Gastroesophageal sphincter (tissue), 3 donors: ENCODE results near the gene R3HCC1L.

ENCODE experiments used
- CTCF ChIP-seq, 4 experiments: fragments of 200-600 bp in 2 of 4; fragments of 450-650 bp in 2 of 4; sonication (generic) in 1 of 4; IDR thresholded peaks; one replicate each; pipeline ENCODE4 v1.5.1; 2017 to 2019; ENCODE audit warnings: antibody characterized with exemption in 4 of 4, mild to moderate bottlenecking in 2 of 4, moderate library complexity in 2 of 4
- EP300 ChIP-seq: sonication (generic); formaldehyde crosslinking; IDR thresholded peaks from one replicate; pipeline ENCODE4 v1.6.1; 2017; ENCODE audit warnings: antibody characterized with exemption, mild to moderate bottlenecking
- POLR2A ChIP-seq, 2 donors: fragments of 450-650 bp; IDR thresholded peaks; one replicate each; pipeline ENCODE4 v1.6.1; 2017; ENCODE audit warnings: antibody characterized with exemption in 2 of 2, mild to moderate bottlenecking in 2 of 2, moderate library complexity in 1 of 2
- POLR2AphosphoS5 ChIP-seq: sonication (generic); formaldehyde crosslinking; IDR thresholded peaks from one replicate; pipeline ENCODE4 v1.6.1; 2017; ENCODE audit warnings: antibody characterized with exemption

- no peak for TF ChIP-seq EP300
- TF ChIP-seq POLR2A (IDR thresholded peaks at IDR 0.05): no peak
- TF ChIP-seq CTCF (IDR thresholded peaks at IDR 0.05): no peak
- no peak for TF ChIP-seq POLR2AphosphoS5
Measured at GRCh38 chr10:98265403-98266378, 131.2 kb downstream of the R3HCC1L start.
